ENCODE results near the gene NIPA2.

- TF ChIP-seq, protein P1, sequence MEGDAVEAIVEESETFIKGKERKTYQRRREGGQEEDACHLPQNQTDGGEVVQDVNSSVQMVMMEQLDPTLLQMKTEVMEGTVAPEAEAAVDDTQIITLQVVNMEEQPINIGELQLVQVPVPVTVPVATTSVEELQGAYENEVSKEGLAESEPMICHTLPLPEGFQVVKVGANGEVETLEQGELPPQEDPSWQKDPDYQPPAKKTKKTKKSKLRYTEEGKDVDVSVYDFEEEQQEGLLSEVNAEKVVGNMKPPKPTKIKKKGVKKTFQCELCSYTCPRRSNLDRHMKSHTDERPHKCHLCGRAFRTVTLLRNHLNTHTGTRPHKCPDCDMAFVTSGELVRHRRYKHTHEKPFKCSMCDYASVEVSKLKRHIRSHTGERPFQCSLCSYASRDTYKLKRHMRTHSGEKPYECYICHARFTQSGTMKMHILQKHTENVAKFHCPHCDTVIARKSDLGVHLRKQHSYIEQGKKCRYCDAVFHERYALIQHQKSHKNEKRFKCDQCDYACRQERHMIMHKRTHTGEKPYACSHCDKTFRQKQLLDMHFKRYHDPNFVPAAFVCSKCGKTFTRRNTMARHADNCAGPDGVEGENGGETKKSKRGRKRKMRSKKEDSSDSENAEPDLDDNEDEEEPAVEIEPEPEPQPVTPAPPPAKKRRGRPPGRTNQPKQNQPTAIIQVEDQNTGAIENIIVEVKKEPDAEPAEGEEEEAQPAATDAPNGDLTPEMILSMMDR (IDR thresholded peaks at IDR 0.05) = no peak
- TF ChIP-seq POLR2A (IDR thresholded peaks at IDR 0.05) = no peak
Measured at GRCh38 chr15:22851513-22851912, 13.0 kb downstream of the NIPA2 start.

Data from uterus (tissue), 2 donors.